ENCODE measurements around the gene SPDL1. TPM values are rescaled to one million over a fixed set of nuclear protein-coding genes. Genes with fewer than 3 reads are reported as not detected.

SPDL1 gene
- total and polyA plus RNA-seq, 8 donors = 6.4 to 43.2 (median 33.3) TPM

DNA sequence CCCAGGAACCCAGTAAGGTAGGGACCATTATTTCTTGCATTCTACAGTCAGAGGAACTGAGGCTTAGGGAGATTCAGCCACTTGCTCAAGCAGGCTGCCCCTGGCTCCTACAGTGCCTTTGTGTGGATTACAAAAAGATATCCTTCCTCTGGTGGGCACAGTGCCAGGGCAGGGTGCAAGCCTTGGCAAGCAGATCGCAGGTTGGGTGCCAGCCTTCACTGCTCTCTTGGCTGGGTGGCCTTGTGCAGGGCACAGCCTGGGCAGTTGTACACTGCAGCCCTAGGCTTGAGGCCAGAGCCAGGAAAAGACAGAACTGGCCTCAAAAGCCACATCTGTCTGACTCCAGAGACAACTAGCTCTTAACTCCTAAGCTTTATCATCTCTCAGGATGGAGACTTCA, 68.5 kb downstream of the SPDL1 start:
- Histone ChIP-seq H3K27me3 (no peaks in the 10 kb centered on the region), H3K4me3 (no peak overlapping the region), H3K27ac (no peak overlapping the region), H3K9me3 (no peaks in the 10 kb centered on the region), H3K4me1 (peaks cover 0 to 79% of the 10 kb centered on the region in 2 donors), H3K36me3 (peaks cover 0 to 14% of the 10 kb centered on the region in 2 donors)
- intact Hi-C loops (cut with DNase I) = no loop called here
- TF ChIP-seq, protein P1, sequence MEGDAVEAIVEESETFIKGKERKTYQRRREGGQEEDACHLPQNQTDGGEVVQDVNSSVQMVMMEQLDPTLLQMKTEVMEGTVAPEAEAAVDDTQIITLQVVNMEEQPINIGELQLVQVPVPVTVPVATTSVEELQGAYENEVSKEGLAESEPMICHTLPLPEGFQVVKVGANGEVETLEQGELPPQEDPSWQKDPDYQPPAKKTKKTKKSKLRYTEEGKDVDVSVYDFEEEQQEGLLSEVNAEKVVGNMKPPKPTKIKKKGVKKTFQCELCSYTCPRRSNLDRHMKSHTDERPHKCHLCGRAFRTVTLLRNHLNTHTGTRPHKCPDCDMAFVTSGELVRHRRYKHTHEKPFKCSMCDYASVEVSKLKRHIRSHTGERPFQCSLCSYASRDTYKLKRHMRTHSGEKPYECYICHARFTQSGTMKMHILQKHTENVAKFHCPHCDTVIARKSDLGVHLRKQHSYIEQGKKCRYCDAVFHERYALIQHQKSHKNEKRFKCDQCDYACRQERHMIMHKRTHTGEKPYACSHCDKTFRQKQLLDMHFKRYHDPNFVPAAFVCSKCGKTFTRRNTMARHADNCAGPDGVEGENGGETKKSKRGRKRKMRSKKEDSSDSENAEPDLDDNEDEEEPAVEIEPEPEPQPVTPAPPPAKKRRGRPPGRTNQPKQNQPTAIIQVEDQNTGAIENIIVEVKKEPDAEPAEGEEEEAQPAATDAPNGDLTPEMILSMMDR (IDR thresholded peaks at IDR 0.05) = no peak
- no peak for ATAC-seq
- no peak for DNase-seq

DNA sequence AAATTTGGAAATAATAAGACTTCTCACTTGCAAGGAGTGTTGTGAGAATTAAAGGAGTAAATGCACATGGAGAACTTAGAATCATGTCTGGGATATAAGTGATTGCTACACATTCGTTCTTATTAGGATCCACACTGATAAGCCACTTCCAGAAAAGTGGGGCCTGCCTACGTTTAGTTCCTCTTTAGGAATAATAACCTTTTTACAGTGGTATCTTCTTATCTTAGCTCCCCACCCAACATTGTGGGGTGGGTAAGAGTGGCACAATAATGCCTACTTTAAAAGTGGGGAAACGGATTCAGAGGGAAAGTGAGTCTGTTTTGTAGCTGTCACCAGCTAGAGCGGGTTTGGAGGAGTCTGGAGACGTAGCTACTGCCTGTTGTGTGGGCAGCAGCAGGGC, 69.5 kb downstream of the SPDL1 start:
- Histone ChIP-seq H3K27me3 (no peaks in the 10 kb centered on the region), H3K9me3 (no peaks in the 10 kb centered on the region), H3K4me3 (no peak overlapping the region), H3K4me1 (peaks cover 0 to 68% of the 10 kb centered on the region in 2 donors), H3K36me3 (peaks cover 0 to 14% of the 10 kb centered on the region in 2 donors), H3K27ac (no peak overlapping the region)
- intact Hi-C loops (cut with DNase I) = no loop called here
- TF ChIP-seq, protein P1 (IDR thresholded peaks at IDR 0.05) = no peak
- no peak for ATAC-seq
- DNase-seq = no peak

Other genes starting within 250 kb of the SPDL1 start
- gene DOCK2, start 53.5 kb downstream of the SPDL1 start, total RNA-seq = 100 to 1,000 TPM in 1 of 2 donors, 10 to 100 TPM in 1; 30.3 to 101 TPM
- 1 to 10 TPM; 4.3 to 6.0 (median 5.1) TPM for gene DOCK2, start 53.5 kb downstream of the SPDL1 start, polyA plus RNA-seq (ENCODE audit: insufficient read length in 6 of 6)

Measured in left lung (tissue), 10 donors.